SJSA1 (cell line): Measurements from ENCODE around the gene POLR1B. TPM values are rescaled to one million over a fixed set of nuclear protein-coding genes. Genes with fewer than 3 reads are reported as not detected.

Experiments
- DNase-seq, 2 experiments: peaks; one replicate each; pipeline ENCODE4 v3.0.0-alpha.2; 2015 to 2020; ENCODE audit warnings: low spot score in 2 of 2, low read depth in 1 of 2
- H3K27ac ChIP-seq: fragments of 250-450 bp; sonication (Bioruptor Pico); 2 replicates; pipeline ENCODE4 v1.5.1; 2020; ENCODE audit warnings: mild to moderate bottlenecking, moderate library complexity
- H3K27me3 ChIP-seq: fragments of 250-450 bp; sonication (Bioruptor Pico); replicated peaks from 2 replicates; pipeline ENCODE4 v1.5.1; 2020; ENCODE audit warnings: mild to moderate bottlenecking, moderate library complexity
- H3K36me3 ChIP-seq: fragments of 250-450 bp; sonication (Bioruptor Pico); 2 replicates; pipeline ENCODE4 v1.5.1; 2020; ENCODE audit warnings: mild to moderate bottlenecking
- H3K4me1 ChIP-seq: fragments of 250-450 bp; sonication (Bioruptor Pico); replicated peaks from 2 replicates; pipeline ENCODE4 v1.6.1; 2021; ENCODE audit warnings: mild to moderate bottlenecking
- H3K4me3 ChIP-seq: fragments of 250-450 bp; sonication (Bioruptor Pico); 2 replicates; pipeline ENCODE4 v1.5.1; 2020; ENCODE audit warnings: mild to moderate bottlenecking
- H3K9me3 ChIP-seq: fragments of 250-450 bp; sonication (Bioruptor Pico); replicated peaks from 2 replicates; pipeline ENCODE4 v1.5.1; 2020; ENCODE audit warnings: mild to moderate bottlenecking
- total RNA-seq: library from RNA; depleted of rRNA; stranded (reverse); fragments of >200 nt; shearing (Covaris generic); gene quantifications from 2 replicates; pipeline ENCODE4 v1.2.3, GENCODE V29; 2014

The POLR1B gene
- total RNA-seq, 1 experiment from 2014 or later = 15.1 TPM

DNA sequence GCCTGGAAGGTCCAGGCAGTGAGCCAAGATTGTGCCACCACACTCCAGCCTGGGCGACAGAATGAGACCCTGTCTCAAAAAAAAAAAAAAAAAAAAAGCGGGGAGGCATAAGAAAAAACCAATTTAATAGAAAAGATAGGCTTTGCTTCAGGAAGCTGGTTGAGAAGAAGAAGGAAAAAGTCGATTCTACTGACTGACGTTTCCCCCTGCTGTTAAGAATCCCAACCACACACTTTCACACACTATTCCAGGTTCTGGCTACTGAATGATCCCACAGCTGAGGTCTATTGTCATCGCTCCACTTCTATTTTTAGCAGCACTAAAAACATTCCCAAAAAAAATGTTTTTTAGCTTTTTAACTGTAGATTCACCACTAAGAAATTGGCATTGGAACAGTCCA, 35.5 kb downstream of the POLR1B start:
- no peak overlapping the region for H3K27ac ChIP-seq
- DNase-seq = no peak
- no peaks in the 10 kb centered on the region for H3K9me3 ChIP-seq
- no peaks in the 10 kb centered on the region for H3K27me3 ChIP-seq
- no peaks in the 10 kb centered on the region for H3K4me1 ChIP-seq
- peaks cover 32% of the 10 kb centered on the region for H3K36me3 ChIP-seq
- no peak overlapping the region for H3K4me3 ChIP-seq

DNA sequence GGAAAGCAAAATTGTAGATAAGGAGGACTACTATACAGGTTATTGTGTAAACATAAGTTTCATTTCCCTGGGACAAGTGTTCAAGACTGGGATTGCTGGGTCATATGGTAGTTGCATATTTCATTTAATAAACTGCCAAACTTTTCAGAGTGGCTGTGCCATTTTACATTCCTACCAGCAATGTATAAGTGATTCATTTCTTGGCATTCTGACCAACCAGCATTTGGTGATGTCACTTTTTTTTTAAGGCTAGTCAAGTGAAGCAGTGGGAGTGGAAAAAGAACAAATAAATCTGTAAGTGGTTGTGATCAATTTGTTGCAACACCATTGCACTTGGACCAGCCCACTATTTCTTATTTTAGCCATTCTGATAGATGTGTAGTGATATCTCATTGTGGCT, 37.0 kb downstream of the POLR1B start:
- peak in 1 of 2 experiments; percentile 33 for DNase-seq
- peaks cover 3% of the 10 kb centered on the region; the same call in 1 of the 2 replicates for H3K4me1 ChIP-seq
- H3K27ac ChIP-seq = no peak overlapping the region
- no peaks in the 10 kb centered on the region for H3K9me3 ChIP-seq
- peaks cover 21% of the 10 kb centered on the region for H3K36me3 ChIP-seq
- H3K4me3 ChIP-seq = no peak overlapping the region
- H3K27me3 ChIP-seq = no peaks in the 10 kb centered on the region

DNA sequence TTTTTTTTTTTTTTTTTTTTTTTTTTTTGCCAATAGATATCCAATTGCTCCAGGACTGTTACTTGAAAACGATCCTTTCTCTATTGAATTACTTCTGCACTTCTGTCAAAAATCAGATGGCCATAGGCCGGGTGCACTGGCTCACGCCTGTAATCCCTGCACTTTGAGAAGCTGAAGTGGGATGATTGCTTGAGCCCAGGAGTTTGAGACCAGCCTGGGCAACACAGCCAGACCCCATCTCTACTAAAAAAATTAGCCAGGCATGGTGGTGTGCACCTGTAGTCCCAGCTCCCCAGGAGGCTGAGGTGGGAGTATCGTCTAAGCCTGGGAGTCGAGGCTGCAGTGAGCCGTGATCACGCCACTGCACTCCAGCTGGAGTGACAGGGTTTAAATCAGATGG, 37.8 kb downstream of the POLR1B start:
- Histone ChIP-seq H3K27me3 (no peaks in the 10 kb centered on the region), H3K27ac (no peak overlapping the region), H3K4me3 (no peak overlapping the region), H3K4me1 (peaks cover 7% of the 10 kb centered on the region), H3K9me3 (no peaks in the 10 kb centered on the region), H3K36me3 (peaks cover 15% of the 10 kb centered on the region; the same call in 1 of the 2 replicates)
- no peak for DNase-seq

DNA sequence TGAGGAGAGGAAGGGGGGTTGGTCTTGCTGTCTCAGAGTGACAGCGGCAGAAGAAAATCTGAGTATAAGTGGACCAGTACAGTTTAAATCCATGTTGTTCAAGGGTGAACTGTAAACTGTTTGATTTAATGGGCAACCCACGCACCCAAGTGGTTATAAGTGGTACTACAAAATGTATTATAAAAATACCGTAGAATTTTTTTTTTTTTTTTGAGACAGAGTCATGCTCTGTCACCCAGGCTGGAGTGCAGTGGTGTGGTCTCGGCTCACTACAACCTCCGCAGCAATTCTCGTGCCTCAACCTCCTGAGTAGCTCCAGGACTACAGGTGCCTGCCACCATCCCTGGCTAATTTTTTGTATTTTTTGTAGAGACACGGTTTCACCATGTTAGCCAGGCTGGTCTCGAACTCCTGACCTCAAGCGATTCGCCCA, 40.1 kb downstream of the POLR1B start:
- Histone ChIP-seq H3K4me1 (peaks cover 12% of the 10 kb centered on the region), H3K9me3 (no peaks in the 10 kb centered on the region), H3K36me3 (peaks cover 4% of the 10 kb centered on the region; the same call in 1 of the 2 replicates), H3K27ac (no peak overlapping the region), H3K4me3 (no peak overlapping the region), H3K27me3 (no peaks in the 10 kb centered on the region)
- peak in 1 of 2 experiments; percentile 62 for DNase-seq

DNA sequence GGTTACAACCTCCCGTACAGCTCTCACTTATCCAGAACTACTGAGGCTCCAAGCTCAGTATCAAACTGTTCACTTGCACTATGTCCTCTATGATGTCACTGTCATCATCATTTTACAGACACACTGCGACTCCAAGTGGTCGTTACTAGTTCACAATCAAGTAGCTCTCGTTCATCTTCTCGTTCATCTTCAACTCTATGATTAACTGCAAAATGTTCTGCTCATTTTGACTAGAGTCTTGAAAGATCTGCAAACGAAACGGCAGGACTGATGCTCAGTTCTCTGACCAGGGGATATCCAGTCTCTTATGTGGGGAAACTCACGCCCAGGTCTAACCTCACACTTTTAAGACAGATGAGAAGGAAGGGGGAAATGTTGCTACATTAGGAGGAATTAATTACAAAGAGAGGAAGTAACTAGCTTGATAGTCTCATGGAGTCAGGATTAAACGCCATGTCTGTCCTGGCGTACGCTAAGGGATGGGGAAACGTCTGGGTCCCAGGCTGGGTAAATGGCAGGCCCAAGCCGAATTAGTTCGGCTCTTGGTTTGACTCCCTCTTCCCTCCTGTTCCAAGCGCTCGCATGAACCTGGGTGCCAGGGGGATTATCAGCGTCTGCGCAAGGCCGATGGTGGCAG, 41.4 kb downstream of the POLR1B start:
- Histone ChIP-seq H3K27me3 (no peaks in the 10 kb centered on the region), H3K9me3 (no peaks in the 10 kb centered on the region), H3K27ac (peak overlapping the region; percentile 89), H3K4me3 (peak overlapping the region; percentile 55), H3K4me1 (peaks cover 12% of the 10 kb centered on the region), H3K36me3 (peaks cover 4% of the 10 kb centered on the region; the same call in 1 of the 2 replicates)
- DNase-seq = no peak

DNA sequence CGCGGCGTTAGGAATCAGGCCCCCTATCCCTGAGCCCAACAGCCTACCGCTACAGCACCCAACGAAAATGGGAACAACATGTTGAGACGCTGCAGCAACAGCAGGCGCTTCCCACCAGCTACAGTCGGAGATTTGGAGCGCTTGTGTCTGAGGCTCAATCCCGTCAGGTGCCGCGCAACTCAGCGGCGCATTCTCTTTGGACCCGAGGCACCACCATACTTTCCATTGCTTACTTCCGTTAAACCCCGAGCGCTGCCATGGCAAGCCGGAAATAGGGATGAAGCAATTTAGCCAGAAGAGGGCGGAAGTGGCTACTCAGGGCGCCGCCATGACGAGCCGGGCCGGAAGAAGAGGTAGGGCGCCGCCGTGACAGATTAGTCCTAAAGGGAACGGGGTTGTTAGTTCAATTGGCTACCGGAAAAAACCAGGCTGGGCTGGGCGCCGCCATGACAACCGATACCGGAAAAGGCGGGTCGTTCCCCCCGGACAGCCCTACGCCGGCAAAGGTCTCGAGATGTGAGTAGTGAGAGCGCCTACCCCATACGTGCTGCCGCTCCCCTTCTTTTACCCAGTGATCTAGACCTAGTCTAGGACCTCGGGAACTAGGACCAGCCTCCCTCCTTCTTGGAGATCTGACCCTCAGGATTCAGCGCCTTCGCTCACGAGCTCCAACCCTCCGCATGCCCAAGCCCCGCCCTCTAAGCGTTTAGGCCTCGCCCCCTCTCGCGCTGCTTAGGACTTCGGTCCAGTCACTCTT, 42.0 kb downstream of the POLR1B start, which contains the start of gene CHCHD5:
Gene CHCHD5, plus strand, starts transcription at position 476 of the 757 bp plus-strand sequence. Its CDS starts 39 bp downstream, at position 515.
- no peaks in the 10 kb centered on the region for H3K9me3 ChIP-seq
- peaks cover 12% of the 10 kb centered on the region for H3K4me1 ChIP-seq
- peak; percentile 95 for DNase-seq
- peaks cover 4% of the 10 kb centered on the region; the same call in 1 of the 2 replicates for H3K36me3 ChIP-seq
- H3K27ac ChIP-seq = peak within 1 kb of the TSS; percentile 89
- H3K27me3 ChIP-seq = no peaks in the 10 kb centered on the region
- H3K4me3 ChIP-seq = peak within 1 kb of the TSS; percentile 55

DNA sequence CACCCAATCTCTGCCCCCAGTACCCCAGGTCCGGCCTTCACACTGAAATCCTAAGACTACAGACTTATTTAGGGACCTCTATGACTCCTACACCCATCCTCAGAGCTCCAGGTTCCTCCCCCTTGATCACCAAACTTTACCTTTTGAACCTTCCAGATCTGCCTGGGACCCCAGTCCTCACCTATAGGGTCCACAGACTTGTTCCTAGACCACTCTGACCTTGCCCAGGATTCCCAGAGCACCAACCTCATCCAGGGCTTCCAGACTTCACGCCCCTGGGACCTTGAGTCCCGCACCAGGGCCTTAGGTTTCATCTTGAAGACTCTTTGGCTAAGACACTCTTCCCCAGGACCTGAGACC, 42.6 kb downstream of the POLR1B start:
- H3K27ac ChIP-seq = peak overlapping the region; percentile 89
- peaks cover 4% of the 10 kb centered on the region; the same call in 1 of the 2 replicates for H3K36me3 ChIP-seq
- no peak for DNase-seq
- H3K4me1 ChIP-seq = peaks cover 12% of the 10 kb centered on the region
- H3K4me3 ChIP-seq = peak overlapping the region; percentile 55
- no peaks in the 10 kb centered on the region for H3K27me3 ChIP-seq
- H3K9me3 ChIP-seq = no peaks in the 10 kb centered on the region

DNA sequence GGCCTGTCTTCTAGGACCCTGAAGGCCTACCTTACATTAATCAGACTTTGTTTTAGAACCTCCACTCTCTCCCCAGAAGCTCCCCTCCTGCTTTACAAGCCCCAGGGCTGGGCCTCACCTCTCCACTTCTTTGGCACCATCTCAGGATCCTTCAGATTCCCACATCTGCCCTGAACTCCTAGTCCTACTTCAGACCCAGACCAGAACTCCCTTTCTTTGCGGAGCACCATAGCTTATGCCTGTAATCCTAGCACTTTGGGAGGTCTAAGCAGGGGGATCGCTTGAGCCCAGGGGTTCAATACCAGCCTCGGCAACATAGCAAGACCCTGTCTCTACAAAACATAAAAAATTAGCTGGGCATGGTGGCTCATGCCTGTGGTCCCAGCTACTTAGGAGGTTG, 43.1 kb downstream of the POLR1B start:
- Histone ChIP-seq H3K9me3 (no peaks in the 10 kb centered on the region), H3K4me3 (peak overlapping the region; percentile 55; the same call in 1 of the 2 replicates), H3K4me1 (peaks cover 12% of the 10 kb centered on the region), H3K27me3 (no peaks in the 10 kb centered on the region), H3K27ac (no peak overlapping the region), H3K36me3 (peaks cover 4% of the 10 kb centered on the region; the same call in 1 of the 2 replicates)
- DNase-seq = no peak

DNA sequence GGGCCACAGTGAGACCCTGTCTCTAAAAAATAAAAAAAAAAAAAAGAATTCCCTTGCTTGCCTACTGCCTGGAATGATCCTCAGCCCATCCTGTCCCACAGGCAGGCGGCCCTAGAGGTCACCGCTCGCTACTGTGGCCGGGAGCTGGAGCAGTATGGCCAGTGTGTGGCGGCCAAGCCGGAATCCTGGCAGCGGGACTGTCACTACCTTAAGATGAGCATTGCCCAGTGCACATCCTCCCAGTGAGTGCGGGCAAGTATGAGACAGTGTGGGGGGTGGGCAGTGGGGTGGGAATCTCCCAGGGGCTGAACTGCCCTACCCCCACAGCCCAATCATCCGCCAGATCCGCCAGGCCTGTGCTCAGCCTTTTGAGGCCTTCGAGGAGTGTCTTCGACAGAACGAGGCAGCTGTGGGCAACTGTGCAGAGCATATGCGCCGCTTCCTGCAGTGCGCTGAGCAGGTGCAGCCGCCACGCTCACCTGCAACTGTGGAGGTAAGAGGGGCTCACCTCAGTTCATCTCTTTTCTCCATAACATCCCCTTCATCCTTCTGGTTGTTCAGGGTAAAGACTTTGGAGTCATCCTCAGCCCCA, 43.7 kb downstream of the POLR1B start:
- peaks cover 12% of the 10 kb centered on the region for H3K4me1 ChIP-seq

DNA sequence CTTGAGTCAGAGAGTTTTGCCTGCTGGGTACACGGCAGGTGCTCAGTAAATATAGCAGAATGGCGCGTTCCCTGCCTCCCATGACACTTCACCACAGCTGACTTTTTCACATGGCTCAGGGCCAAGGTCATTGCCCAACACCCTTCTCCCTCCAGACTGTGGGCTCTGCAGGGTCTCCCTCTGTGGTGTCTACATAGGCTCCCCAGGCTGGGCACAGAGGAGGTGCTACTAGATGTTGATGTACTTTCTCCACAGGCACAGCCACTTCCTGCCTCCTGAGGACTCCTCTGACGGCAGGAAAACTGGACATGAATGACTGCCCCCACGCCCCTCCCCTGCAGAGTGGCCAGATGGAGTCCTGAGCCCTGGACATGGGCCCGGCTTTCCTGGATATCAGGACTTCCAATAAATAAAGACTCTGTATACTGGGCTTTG, 46.4 kb downstream of the POLR1B start:
- peaks cover 12% of the 10 kb centered on the region for H3K4me1 ChIP-seq
- no peaks in the 10 kb centered on the region for H3K27me3 ChIP-seq
- no peak overlapping the region for H3K27ac ChIP-seq
- H3K4me3 ChIP-seq = no peak overlapping the region
- DNase-seq = peak in 1 of 2 experiments; percentile 30
- no peaks in the 10 kb centered on the region for H3K9me3 ChIP-seq
- H3K36me3 ChIP-seq = peaks cover 4% of the 10 kb centered on the region; the same call in 1 of the 2 replicates

More for the DNA sequence above, 43.7 kb downstream of the POLR1B start:
- Histone ChIP-seq H3K27ac (no peak overlapping the region), H3K27me3 (no peaks in the 10 kb centered on the region), H3K36me3 (peaks cover 4% of the 10 kb centered on the region; the same call in 1 of the 2 replicates), H3K9me3 (no peaks in the 10 kb centered on the region), H3K4me3 (no peak overlapping the region)
- no peak for DNase-seq

DNA sequence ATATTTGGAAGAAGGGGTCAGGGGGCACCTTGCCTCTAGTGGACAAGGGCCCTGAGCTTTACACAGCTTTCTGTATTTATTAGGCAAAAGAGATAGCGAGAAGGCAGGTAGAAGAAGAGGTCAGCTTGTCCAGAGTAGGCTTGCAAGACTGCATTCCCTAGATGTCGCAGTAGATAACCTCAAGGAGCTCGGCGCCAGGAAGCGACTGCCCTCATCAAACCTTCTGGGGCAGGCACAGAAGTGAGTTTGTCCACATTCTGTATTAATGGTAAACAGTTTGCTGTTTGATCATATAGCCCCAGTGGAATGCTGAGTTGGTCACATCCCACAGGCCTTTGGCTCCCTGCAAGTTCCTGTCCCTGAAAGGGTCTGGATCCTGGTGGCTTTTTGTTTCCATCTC, 49.1 kb downstream of the POLR1B start:
- no peaks in the 10 kb centered on the region for H3K9me3 ChIP-seq
- DNase-seq = peak in 1 of 2 experiments; percentile 20
- no peaks in the 10 kb centered on the region for H3K27me3 ChIP-seq
- H3K4me3 ChIP-seq = no peak overlapping the region
- H3K27ac ChIP-seq = no peak overlapping the region
- no peaks in the 10 kb centered on the region for H3K36me3 ChIP-seq
- H3K4me1 ChIP-seq = no peaks in the 10 kb centered on the region

DNA sequence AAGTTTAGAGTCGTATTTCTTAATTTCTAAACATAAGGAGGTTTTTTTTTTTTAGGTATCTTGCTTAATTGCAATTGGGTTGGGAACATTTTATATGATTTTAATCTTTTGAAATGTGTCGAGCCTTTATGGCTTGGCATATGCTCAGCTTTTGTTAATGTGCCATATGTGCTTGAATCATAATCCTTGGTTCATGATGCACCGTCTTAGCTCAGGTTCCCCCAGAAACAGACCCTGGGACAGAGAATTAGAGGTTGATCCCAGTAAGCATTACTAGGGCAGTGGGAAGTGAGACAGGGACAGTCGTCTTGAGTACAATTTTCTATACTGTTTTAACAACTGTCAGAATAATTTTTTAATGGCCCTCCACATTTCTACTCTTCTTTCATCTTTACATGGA, 51.5 kb downstream of the POLR1B start:
- no peak overlapping the region for H3K27ac ChIP-seq
- DNase-seq = no peak
- H3K27me3 ChIP-seq = no peaks in the 10 kb centered on the region
- no peaks in the 10 kb centered on the region for H3K9me3 ChIP-seq
- H3K36me3 ChIP-seq = no peaks in the 10 kb centered on the region
- H3K4me3 ChIP-seq = no peak overlapping the region
- H3K4me1 ChIP-seq = no peaks in the 10 kb centered on the region

DNA sequence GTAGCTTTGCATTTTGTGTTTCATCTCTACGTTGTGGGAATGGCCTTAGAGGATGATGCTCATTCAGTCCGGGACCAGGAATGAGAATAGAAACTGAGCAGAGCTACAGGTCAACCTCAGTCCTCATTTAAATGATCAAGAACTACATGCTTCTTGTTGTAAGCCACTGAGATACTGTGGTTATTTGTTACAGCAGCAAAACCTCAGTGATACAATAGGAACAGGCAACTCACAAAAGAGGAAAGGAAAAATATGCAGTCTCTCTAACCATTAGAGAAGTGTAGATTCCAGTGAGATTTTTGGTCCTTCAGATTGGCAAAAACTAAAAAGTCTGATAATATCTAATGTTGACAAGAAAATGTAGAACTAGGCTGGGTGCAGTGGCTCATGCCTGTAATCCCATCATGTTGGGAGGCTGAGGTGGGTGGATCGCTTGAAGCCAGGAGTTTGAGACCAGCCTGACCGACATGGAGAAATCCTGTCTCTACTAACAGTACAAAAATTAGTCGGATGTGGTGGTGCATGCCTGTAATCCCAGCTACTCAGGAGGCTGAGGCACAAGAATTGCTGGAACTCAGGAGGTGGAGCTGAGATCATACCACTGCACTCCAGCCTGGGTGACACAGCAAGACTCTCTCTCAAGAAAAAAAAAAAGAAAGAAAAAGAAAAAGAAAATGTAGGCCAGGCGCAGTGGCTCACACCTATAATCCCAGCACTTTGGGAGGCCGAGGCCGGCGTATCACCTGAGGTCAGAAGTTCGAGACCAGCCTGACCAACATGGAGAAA, 55.5 kb downstream of the POLR1B start:
- Histone ChIP-seq H3K9me3 (no peaks in the 10 kb centered on the region), H3K4me3 (no peak overlapping the region), H3K4me1 (peaks cover 14% of the 10 kb centered on the region), H3K36me3 (no peaks in the 10 kb centered on the region), H3K27ac (no peak overlapping the region), H3K27me3 (no peaks in the 10 kb centered on the region)
- no peak for DNase-seq
